Right lobe of liver (tissue), 6 donors: Measurements from ENCODE around the gene MTHFD2L. TPM values are rescaled to one million over a fixed set of nuclear protein-coding genes. Genes with fewer than 3 reads are reported as not detected.
"Not testable (repeated sequence)": the region's sequence is repeated elsewhere in the genome, so short reads cannot be mapped to it uniquely, and the experiment has no call there.

Experiments
- ATAC-seq, 4 donors: fragments of 200-7000 bp; cut with Tn5 transposase; one replicate each; pipeline ENCODE4 v1.9.1; 2020; ENCODE audit warnings: mild to moderate bottlenecking in 4 of 4, moderate library complexity in 4 of 4
- DNase-seq, 3 donors: peaks; one replicate each; pipeline ENCODE4 v3.0.0-alpha.2; 2020
- H3K27ac ChIP-seq, 3 donors: fragments of 200-600 bp; one replicate each; pipeline ENCODE4 v1.8.0; 2022
- H3K27me3 ChIP-seq, 2 donors: fragments of 200-600 bp; one replicate each; pipeline ENCODE4 v1.8.0; 2022
- H3K36me3 ChIP-seq, 4 donors: fragments of 200-600 bp; sonication (generic) in 1 of 4; one replicate each; pipeline versions ENCODE4 v1.5.1 to v1.8.0; 2017 to 2022; ENCODE audit warnings: control low read depth in 1 of 4
- H3K4me1 ChIP-seq, 4 donors: fragments of 200-600 bp; sonication (generic) in 1 of 4; one replicate each; pipeline versions ENCODE4 v1.5.1 to v1.8.0; 2017 to 2022; ENCODE audit warnings: control low read depth in 1 of 4
- H3K4me3 ChIP-seq, 3 donors: fragments of 200-600 bp; one replicate each; pipeline ENCODE4 v1.8.0; 2022
- H3K9me3 ChIP-seq, 4 donors: fragments of 200-600 bp; sonication (generic) in 1 of 4; one replicate each; pipeline versions ENCODE4 v1.5.1 to v1.8.0; 2017 to 2022; ENCODE audit warnings: control low read depth in 1 of 4
- CTCF ChIP-seq, 4 donors: fragments of 200-600 bp in 3 of 4; fragments of 450-650 bp in 1 of 4; IDR thresholded peaks; one replicate each; pipeline versions ENCODE4 v1.5.1 to v1.8.0; 2016 to 2022; ENCODE audit warnings: antibody characterized with exemption in 4 of 4, mild to moderate bottlenecking in 2 of 4
- POLR2A ChIP-seq: fragments of 450-650 bp; IDR thresholded peaks from one replicate; pipeline ENCODE4 v1.6.1; 2017; ENCODE audit warnings: antibody characterized with exemption, mild to moderate bottlenecking
- WGBS: methylation state at CpG from one replicate; pipeline ENCODE4 v1.1.6; 2018; ENCODE audit warnings: low coverage, low lambda C conversion rate; ENCODE audit not compliant: insufficient coverage; ENCODE audit errors: missing lambda C conversion rate; 5-methylcytosine and 5-hydroxymethylcytosine counted together
- intact Hi-C, 2 donors: fragments of 100-400 bp; cut with DNase I; formaldehyde crosslinking; loops; one replicate each; pipeline versions ENCODE4 v1.11.2 to v1.14.1; 2022
- total RNA-seq, 6 experiments: library from RNA; depleted of rRNA in 2 of 6; stranded (reverse); fragments of >200 nt in 2 of 6; fragmentation: NEBNext Ultra II Directional in 3 of 6; extraction: Animal tissue kit (Norgen Biotek cat#: 25700) in 3 of 6; gene quantifications; one replicate each; pipeline versions ENCODE4 v1.1.0 to v1.2.4, GENCODE V29; 2016 to 2023
- donor health status: DM: no; HTN: yes; CAD: no.
- donor health status: DM: no; HTN: no; CAD: no.
- donor health status: DM: no; HTN: no; CAD: no.
- donor health status: DM: no; HTN: yes; CAD: no.
- donor health status: DM: no; HTN: yes; CAD: no.

The MTHFD2L gene
- total RNA-seq, 6 experiments from 2014 or later = 18.8 to 45.5 (median 26.5) TPM

- WGBS = 88% methylated on average over 4 of the region's 4 CpGs
- intact Hi-C loops = no loop called here
- ATAC-seq = no peak
Measured at GRCh38 chr4:74127745-74128144, 30.2 kb upstream of the MTHFD2L start.

GRCh38 chr4:74130843-74131242 is 27.1 kb upstream of the MTHFD2L start:
- H3K36me3 ChIP-seq, ATAC-seq, H3K4me3 ChIP-seq, H3K27ac ChIP-seq, DNase-seq, H3K4me1 ChIP-seq, H3K9me3 ChIP-seq, H3K27me3 ChIP-seq: not testable (repeated sequence)
- intact Hi-C loops = loop anchor here in 1 of 2 donors (10.0 kb wide), 1 partner anchor 476 kb away; no protein-coding TSS in a partner anchor
- WGBS = 100% methylated on average over 2 of the region's 2 CpGs

More at GRCh38 chr4:74127745-74128144, 30.2 kb upstream of the MTHFD2L start:
- H3K4me1 ChIP-seq = peaks cover 0 to 9% (median 0%) of the 10 kb centered on the region in 4 donors
- no peaks in the 10 kb centered on the region for H3K36me3 ChIP-seq
- DNase-seq = no peak
- H3K9me3 ChIP-seq = no peaks in the 10 kb centered on the region
- H3K27ac ChIP-seq = no peak overlapping the region
- no peak overlapping the region for H3K4me3 ChIP-seq
- TF ChIP-seq POLR2A = no peak
- TF ChIP-seq CTCF (IDR thresholded peaks at IDR 0.05) = no peak
- no peaks in the 10 kb centered on the region for H3K27me3 ChIP-seq

GRCh38 chr4:74132188-74132587 is 25.7 kb upstream of the MTHFD2L start:
- H3K27ac ChIP-seq, H3K4me1 ChIP-seq, ATAC-seq, H3K4me3 ChIP-seq, H3K27me3 ChIP-seq, H3K9me3 ChIP-seq, DNase-seq, H3K36me3 ChIP-seq: not testable (repeated sequence)
- intact Hi-C loops = loop anchor here in 1 of 2 donors (10.0 kb wide), 1 partner anchor 477 kb away; no protein-coding TSS in a partner anchor

- intact Hi-C loops = loop anchor here in 1 of 2 donors (10.0 kb wide), 1 partner anchor 478 kb away; no protein-coding TSS in a partner anchor
- Histone ChIP-seq H3K27me3 (no peaks in the 10 kb centered on the region), H3K4me1 (peaks cover 0 to 5% (median 0%) of the 10 kb centered on the region in 4 donors), H3K4me3 (no peak overlapping the region), H3K36me3 (no peaks in the 10 kb centered on the region), H3K27ac (no peak overlapping the region), H3K9me3 (no peaks in the 10 kb centered on the region)
- TF ChIP-seq POLR2A (no peak), CTCF (IDR thresholded peaks at IDR 0.05) (no peak)
- 91% methylated on average over 1 of the region's 1 CpG for WGBS
- DNase-seq = no peak
- no peak for ATAC-seq
Measured at GRCh38 chr4:74132944-74133343, 25.0 kb upstream of the MTHFD2L start.

GRCh38 chr4:74133786-74134499 is 24.0 kb upstream of the MTHFD2L start:
- TF ChIP-seq CTCF (IDR thresholded peaks at IDR 0.05) (peak; percentile 80 to 90 (median 86)), POLR2A (no peak)
- Histone ChIP-seq H3K4me1 (peaks cover 0 to 5% (median 0%) of the 10 kb centered on the region in 4 donors), H3K4me3 (no peak overlapping the region), H3K36me3 (no peaks in the 10 kb centered on the region), H3K27me3 (no peaks in the 10 kb centered on the region), H3K9me3 (no peaks in the 10 kb centered on the region), H3K27ac (peak overlapping the region in 2 of 3 donors; percentile 2 to 28)
- ATAC-seq = peak; percentile 99 to 100 (median 100)
- WGBS = 31% methylated on average over 8 of the region's 8 CpGs
- DNase-seq = peak; percentile 60 to 80 (median 67)
- intact Hi-C loops = loop anchor here in 1 of 2 donors (10.0 kb wide), 1 partner anchor 479 kb away; no protein-coding TSS in a partner anchor
